HCT116 (cell line): ENCODE results near the gene DGAT2. TPM values are rescaled to one million over a fixed set of nuclear protein-coding genes. Genes with fewer than 3 reads are reported as not detected.

Source experiments
- ATAC-seq: fragments of 200-7000 bp; cut with Tn5 transposase; 2 replicates; pipeline ENCODE4 v1.9.1; 2020; ENCODE audit warnings: mild to moderate bottlenecking, moderate library complexity
- BruUV-seq: library from RNA; stranded (reverse); fragments of 400-500 nt; replicated peaks from 2 replicates; lab custom pipeline; 2021; lab: Mats Ljungman, UMichigan
- CTCF ChIA-PET: fragments of 300-600 bp; sonication (Branson Sonifier 250); formaldehyde crosslinking; loops from one replicate; lab custom pipeline; 2021; ENCODE audit warnings: antibody characterized with exemption; lab: Charles Lee
- POLR2A ChIA-PET: fragments of 300-600, 350-600 bp; sonication (Branson Sonifier 250); formaldehyde crosslinking; loops from one replicate; lab custom pipeline; 2021; ENCODE audit warnings: antibody characterized with exemption; lab: Charles Lee
- RAD21 ChIA-PET, 2 experiments: fragments of 300-600 bp; sonication (Branson Sonifier 250); formaldehyde crosslinking; loops; one replicate each; lab custom pipeline; 2023; ENCODE audit warnings: low total read pairs in 2 of 2; ENCODE audit not compliant: uncharacterized antibody in 2 of 2, unreplicated experiment in 2 of 2, low non-redundant PET in 1 of 2; lab: Charles Lee
- DNase-seq: peaks from one replicate; pipeline ENCODE4 v3.0.0-alpha.2; 2010; ENCODE audit warnings: low read depth, low spot score
- H2AFZ ChIP-seq: fragments of 200-600 bp; shearing (Covaris generic), sonication (generic); 2 replicates; pipeline ENCODE4 v1.6.1; 2017; ENCODE audit warnings: low read depth, mixed run types, mixed read lengths, antibody characterized with exemption, low read length; ENCODE audit not compliant: poor library complexity, severe bottlenecking
- H3K27ac ChIP-seq: 2 replicates; pipeline ENCODE4 v1.5.1; 2012; ENCODE audit warnings: low read depth, low read length
- H3K27me3 ChIP-seq: fragments of 200-600 bp; sonication (generic); 2 replicates; pipeline ENCODE4 v1.6.1; 2016; ENCODE audit warnings: mixed run types, low read length, mixed read lengths; ENCODE audit not compliant: insufficient read depth
- H3K36me3 ChIP-seq, 2 experiments: fragments of 200-500 bp in 1 of 2; fragments of 200-600 bp in 1 of 2; sonication (Bioruptor generic) in 1 of 2; sonication (generic) in 1 of 2; 2 replicates each; pipeline versions ENCODE4 v1.5.1 to v1.6.1; 2014 to 2016; ENCODE audit warnings: low read length in 2 of 2, inconsistent platforms in 1 of 2, mixed read lengths in 1 of 2, mixed run types in 1 of 2; ENCODE audit not compliant: insufficient read depth in 2 of 2, control insufficient read depth in 1 of 2
- H3K4me1 ChIP-seq, 2 experiments: fragments of 200-600 bp in 1 of 2; sonication (generic) in 1 of 2; 2 replicates each; pipeline versions ENCODE4 v1.5.1 to v1.6.1; 2012 to 2017; ENCODE audit warnings: low read length in 2 of 2, inconsistent platforms in 1 of 2, mild to moderate bottlenecking in 1 of 2, mixed read lengths in 1 of 2, mixed run types in 1 of 2, moderate library complexity in 1 of 2; ENCODE audit not compliant: insufficient read depth in 2 of 2, control insufficient read depth in 1 of 2
- H3K4me2 ChIP-seq: fragments of 200-600 bp; sonication (generic); 2 replicates; pipeline ENCODE4 v1.6.1; 2017; ENCODE audit warnings: mixed run types, low read length, mixed read lengths
- H3K4me3 ChIP-seq, 2 experiments: fragments of 200-600 bp in 1 of 2; sonication (generic) in 1 of 2; replicated peaks in 1 of 2; 2 replicates each; pipeline ENCODE4 v1.5.1; 2011 to 2016; ENCODE audit warnings: low read length in 2 of 2, control low read depth in 1 of 2, low read depth in 1 of 2, mild to moderate bottlenecking in 1 of 2, mixed read lengths in 1 of 2, mixed run types in 1 of 2
- H3K79me2 ChIP-seq: fragments of 200-600 bp; sonication (generic); 2 replicates; pipeline ENCODE4 v1.6.1; 2017; ENCODE audit warnings: mild to moderate bottlenecking, mixed run types, low read length, moderate library complexity, mixed read lengths; ENCODE audit not compliant: insufficient read depth
- H3K9ac ChIP-seq: fragments of 200-600 bp; sonication (generic); 2 replicates; pipeline ENCODE4 v1.6.1; 2016; ENCODE audit warnings: low read length, mixed read lengths
- H3K9me2 ChIP-seq: fragments of 200-600 bp; sonication (generic), shearing (Covaris generic); 2 replicates; pipeline ENCODE4 v1.6.1; 2017; ENCODE audit warnings: mixed run types, mild to moderate bottlenecking, moderate library complexity; ENCODE audit not compliant: insufficient read depth
- H3K9me3 ChIP-seq, 2 experiments: fragments of 200-500 bp in 1 of 2; fragments of 200-600 bp in 1 of 2; sonication (Bioruptor generic) in 1 of 2; sonication (generic) in 1 of 2; 2 replicates each; pipeline ENCODE4 v1.6.1; 2014 to 2017; ENCODE audit warnings: low read length in 2 of 2, mixed read lengths in 2 of 2, inconsistent platforms in 1 of 2, low read depth in 1 of 2, mild to moderate bottlenecking in 1 of 2, mixed run types in 1 of 2, moderate library complexity in 1 of 2; ENCODE audit not compliant: control insufficient read depth in 1 of 2, insufficient read depth in 1 of 2
- H4K20me1 ChIP-seq: fragments of 200-600 bp; sonication (generic), shearing (Covaris generic); 2 replicates; pipeline ENCODE4 v1.6.1; 2017; ENCODE audit warnings: mixed run types, mild to moderate bottlenecking, moderate library complexity; ENCODE audit not compliant: insufficient read depth
- FOSL1 ChIP-seq: IDR thresholded peaks from 2 replicates; pipeline ENCODE4 v1.6.1; 2012; ENCODE audit warnings: low read depth
- YY1 ChIP-seq: IDR thresholded peaks from 2 replicates; pipeline ENCODE4 v1.6.1; 2011; ENCODE audit warnings: low read length, low read depth, moderate library complexity, mild to moderate bottlenecking; ENCODE audit not compliant: insufficient replicate concordance; ENCODE audit errors: extremely low read depth
- intact Hi-C: fragments of 100-400 bp; cut with micrococcal nuclease; formaldehyde crosslinking; loops from 2 replicates; pipeline ENCODE4 v1.10.0; 2022
- total RNA-seq: library from RNA; stranded (reverse); gene quantifications from one replicate; pipeline ENCODE4 v1.2.1, GENCODE V29; 2021; ENCODE audit not compliant: unreplicated experiment
- TF ChIP-seq, protein P1 (sequence below): IDR thresholded peaks from 2 replicates; pipeline ENCODE4 v1.6.1; 2012
- TF ChIP-seq, protein P2 (sequence below): IDR thresholded peaks from 2 replicates; pipeline ENCODE4 v1.6.1; 2012
- TF ChIP-seq, protein P3 (sequence below): IDR thresholded peaks from 2 replicates; pipeline ENCODE4 v1.6.1; 2012; ENCODE audit warnings: low read depth

Gene DGAT2
- total RNA-seq, 1 experiment from 2014 or later: 2.4 TPM

DNA sequence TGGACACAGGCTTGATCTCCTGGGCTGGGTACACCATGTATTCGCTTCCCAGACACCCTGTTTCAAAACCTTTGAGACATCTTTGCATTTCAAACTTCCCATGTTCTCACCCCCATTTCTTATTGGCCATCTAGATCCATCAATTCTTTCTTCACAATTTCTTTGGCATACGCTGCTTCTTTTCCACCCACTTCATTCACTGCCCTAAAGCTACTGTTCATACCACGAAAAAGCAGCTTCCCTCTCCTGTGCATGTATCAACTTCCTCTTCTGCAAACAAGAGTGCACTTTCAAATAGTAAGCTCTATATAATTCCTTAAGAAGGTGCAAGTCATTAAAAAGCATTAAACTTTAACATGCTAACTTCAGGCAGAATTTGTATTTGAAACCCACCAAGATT is 67.8 kb downstream of the DGAT2 start (continued):
- TF ChIP-seq YY1: no peak
- TF ChIP-seq, protein P1, sequence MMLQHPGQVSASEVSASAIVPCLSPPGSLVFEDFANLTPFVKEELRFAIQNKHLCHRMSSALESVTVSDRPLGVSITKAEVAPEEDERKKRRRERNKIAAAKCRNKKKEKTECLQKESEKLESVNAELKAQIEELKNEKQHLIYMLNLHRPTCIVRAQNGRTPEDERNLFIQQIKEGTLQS: no peak
- TF ChIP-seq, protein P2, sequence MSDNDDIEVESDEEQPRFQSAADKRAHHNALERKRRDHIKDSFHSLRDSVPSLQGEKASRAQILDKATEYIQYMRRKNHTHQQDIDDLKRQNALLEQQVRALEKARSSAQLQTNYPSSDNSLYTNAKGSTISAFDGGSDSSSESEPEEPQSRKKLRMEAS: no peak
- TF ChIP-seq, all 23 proteins: peak for 0

DNA sequence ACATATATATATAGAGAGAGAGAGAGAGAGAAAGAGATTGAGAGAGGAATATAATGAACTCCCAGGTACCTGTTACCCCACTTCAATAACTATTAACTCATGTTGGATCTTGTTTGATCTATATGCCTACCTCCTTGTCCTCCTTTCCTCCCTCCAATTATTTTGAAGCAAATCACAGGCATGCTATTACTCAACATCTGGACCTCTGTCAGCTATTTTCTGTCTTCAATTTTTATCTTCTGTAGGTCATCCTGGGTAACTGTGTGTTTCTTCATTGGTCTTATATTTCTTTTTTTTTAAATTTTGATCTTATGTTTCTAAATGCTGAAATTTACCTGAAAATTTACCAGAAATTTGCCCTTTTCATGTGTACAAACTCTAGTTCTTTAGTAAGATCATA is 71.3 kb downstream of the DGAT2 start:
- H3K9me2 ChIP-seq: no peaks in the 10 kb centered on the region
- intact Hi-C loops: no loop called here
- ATAC-seq: no peak
- no peaks in the 10 kb centered on the region for H3K4me1 ChIP-seq
- H3K79me2 ChIP-seq: no peaks in the 10 kb centered on the region
- H3K27ac ChIP-seq: no peak overlapping the region
- RAD21 ChIA-PET: no interaction called here
- H3K36me3 ChIP-seq: no peaks in the 10 kb centered on the region
- BruUV-seq: no TSS peak
- H3K9ac ChIP-seq: no peak overlapping the region
- DNase-seq: no peak
- no peaks in the 10 kb centered on the region for H4K20me1 ChIP-seq
- CTCF ChIA-PET: interaction anchor here (1.8 kb wide), 1 partner anchor 28 kb away, joined by 4 read pairs; no protein-coding TSS in a partner anchor
- H3K4me2 ChIP-seq: no peak overlapping the region
- TF ChIP-seq, protein P3, sequence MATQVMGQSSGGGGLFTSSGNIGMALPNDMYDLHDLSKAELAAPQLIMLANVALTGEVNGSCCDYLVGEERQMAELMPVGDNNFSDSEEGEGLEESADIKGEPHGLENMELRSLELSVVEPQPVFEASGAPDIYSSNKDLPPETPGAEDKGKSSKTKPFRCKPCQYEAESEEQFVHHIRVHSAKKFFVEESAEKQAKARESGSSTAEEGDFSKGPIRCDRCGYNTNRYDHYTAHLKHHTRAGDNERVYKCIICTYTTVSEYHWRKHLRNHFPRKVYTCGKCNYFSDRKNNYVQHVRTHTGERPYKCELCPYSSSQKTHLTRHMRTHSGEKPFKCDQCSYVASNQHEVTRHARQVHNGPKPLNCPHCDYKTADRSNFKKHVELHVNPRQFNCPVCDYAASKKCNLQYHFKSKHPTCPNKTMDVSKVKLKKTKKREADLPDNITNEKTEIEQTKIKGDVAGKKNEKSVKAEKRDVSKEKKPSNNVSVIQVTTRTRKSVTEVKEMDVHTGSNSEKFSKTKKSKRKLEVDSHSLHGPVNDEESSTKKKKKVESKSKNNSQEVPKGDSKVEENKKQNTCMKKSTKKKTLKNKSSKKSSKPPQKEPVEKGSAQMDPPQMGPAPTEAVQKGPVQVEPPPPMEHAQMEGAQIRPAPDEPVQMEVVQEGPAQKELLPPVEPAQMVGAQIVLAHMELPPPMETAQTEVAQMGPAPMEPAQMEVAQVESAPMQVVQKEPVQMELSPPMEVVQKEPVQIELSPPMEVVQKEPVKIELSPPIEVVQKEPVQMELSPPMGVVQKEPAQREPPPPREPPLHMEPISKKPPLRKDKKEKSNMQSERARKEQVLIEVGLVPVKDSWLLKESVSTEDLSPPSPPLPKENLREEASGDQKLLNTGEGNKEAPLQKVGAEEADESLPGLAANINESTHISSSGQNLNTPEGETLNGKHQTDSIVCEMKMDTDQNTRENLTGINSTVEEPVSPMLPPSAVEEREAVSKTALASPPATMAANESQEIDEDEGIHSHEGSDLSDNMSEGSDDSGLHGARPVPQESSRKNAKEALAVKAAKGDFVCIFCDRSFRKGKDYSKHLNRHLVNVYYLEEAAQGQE: no peak
- TF ChIP-seq FOSL1: no peak
- no peaks in the 10 kb centered on the region for H3K27me3 ChIP-seq
- no peaks in the 10 kb centered on the region for H3K9me3 ChIP-seq
- POLR2A ChIA-PET: no interaction called here
- no peak overlapping the region for H2AFZ ChIP-seq
- no peak overlapping the region for H3K4me3 ChIP-seq
